Mesothelial cell of epicardium (in vitro differentiated cells): ENCODE results near the gene ABCG1. TPM values are rescaled to one million over a fixed set of nuclear protein-coding genes. Genes with fewer than 3 reads are reported as not detected.

Source experiments
- DNase-seq, 2 experiments: peaks; one replicate each; pipeline ENCODE4 v3.0.0; 2021; ENCODE audit warnings: low spot score in 2 of 2; ENCODE audit not compliant: unreplicated experiment in 2 of 2
- H3K27ac Mint-ChIP-seq: 2 replicates; pipeline ENCODE4 v1.8.0; 2021; ENCODE audit warnings: mixed read lengths
- H3K27me3 Mint-ChIP-seq: 2 replicates; pipeline ENCODE4 v1.8.0; 2021; ENCODE audit warnings: low read depth, mixed read lengths
- H3K36me3 Mint-ChIP-seq: 2 replicates; pipeline ENCODE4 v1.8.0; 2021; ENCODE audit warnings: mixed read lengths
- H3K4me1 Mint-ChIP-seq: 2 replicates; pipeline ENCODE4 v1.8.0; 2021; ENCODE audit warnings: mixed read lengths
- H3K4me3 Mint-ChIP-seq: 2 replicates; pipeline ENCODE4 v1.8.0; 2021; ENCODE audit warnings: mild to moderate bottlenecking, moderate library complexity, mixed read lengths
- H3K9me3 Mint-ChIP-seq: 2 replicates; pipeline ENCODE4 v1.8.0; 2021; ENCODE audit warnings: mixed read lengths
- total RNA-seq: library from RNA; stranded (reverse); gene quantifications from 3 replicates; pipeline ENCODE4 v1.2.1, GENCODE V29; 2021
- TF ChIP-seq, protein P1 (sequence below): fragments of 200-600 bp; sonication (generic); IDR thresholded peaks from one replicate; pipeline ENCODE4 v1.5.0; 2021; ENCODE audit warnings: antibody characterized with exemption; ENCODE audit not compliant: unreplicated experiment

Gene ABCG1
- total RNA-seq = 4.2 to 4.4 TPM (median 4.3 TPM) in 3 replicates

DNA sequence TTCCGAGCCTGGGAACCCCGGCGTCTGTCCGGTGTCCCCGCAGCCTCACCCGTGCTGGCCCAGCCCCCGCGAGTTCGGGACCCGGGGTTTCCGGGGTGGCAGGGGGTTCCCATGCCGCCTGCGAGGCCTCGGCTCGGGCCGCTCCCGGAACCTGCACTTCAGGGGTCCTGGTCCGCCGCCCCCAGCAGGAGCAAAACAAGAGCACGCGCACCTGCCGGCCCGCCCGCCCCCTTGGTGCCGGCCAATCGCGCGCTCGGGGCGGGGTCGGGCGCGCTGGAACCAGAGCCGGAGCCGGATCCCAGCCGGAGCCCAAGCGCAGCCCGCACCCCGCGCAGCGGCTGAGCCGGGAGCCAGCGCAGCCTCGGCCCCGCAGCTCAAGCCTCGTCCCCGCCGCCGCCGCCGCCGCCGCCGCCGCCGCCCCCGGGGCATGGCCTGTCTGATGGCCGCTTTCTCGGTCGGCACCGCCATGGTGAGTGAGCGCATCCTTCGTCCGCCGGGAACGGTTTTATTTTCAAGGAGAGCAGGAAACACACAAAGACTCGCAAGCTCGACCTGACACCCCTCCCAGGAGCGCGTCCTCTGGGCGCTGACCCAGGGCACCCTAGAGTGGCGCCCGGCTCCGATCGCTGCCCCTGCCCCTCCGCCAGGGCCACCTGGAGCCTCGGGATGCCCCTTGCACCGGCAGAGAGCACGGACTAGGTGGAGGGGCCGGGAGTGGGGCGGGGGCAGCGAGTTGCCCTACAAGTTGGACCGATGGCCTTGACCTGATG lies at the start of gene ABCG1:
Gene ABCG1, plus strand, starts transcription at position 305 of the 770 bp plus-strand sequence. Its CDS starts 123 bp downstream, at position 428.
- TF ChIP-seq, protein P1, sequence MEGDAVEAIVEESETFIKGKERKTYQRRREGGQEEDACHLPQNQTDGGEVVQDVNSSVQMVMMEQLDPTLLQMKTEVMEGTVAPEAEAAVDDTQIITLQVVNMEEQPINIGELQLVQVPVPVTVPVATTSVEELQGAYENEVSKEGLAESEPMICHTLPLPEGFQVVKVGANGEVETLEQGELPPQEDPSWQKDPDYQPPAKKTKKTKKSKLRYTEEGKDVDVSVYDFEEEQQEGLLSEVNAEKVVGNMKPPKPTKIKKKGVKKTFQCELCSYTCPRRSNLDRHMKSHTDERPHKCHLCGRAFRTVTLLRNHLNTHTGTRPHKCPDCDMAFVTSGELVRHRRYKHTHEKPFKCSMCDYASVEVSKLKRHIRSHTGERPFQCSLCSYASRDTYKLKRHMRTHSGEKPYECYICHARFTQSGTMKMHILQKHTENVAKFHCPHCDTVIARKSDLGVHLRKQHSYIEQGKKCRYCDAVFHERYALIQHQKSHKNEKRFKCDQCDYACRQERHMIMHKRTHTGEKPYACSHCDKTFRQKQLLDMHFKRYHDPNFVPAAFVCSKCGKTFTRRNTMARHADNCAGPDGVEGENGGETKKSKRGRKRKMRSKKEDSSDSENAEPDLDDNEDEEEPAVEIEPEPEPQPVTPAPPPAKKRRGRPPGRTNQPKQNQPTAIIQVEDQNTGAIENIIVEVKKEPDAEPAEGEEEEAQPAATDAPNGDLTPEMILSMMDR = no peak
- peaks cover 10% of the 10 kb centered on the region for H3K4me1 Mint-ChIP-seq
- no peak within 1 kb of the TSS for H3K27ac Mint-ChIP-seq
- H3K36me3 Mint-ChIP-seq = no peaks in the 10 kb centered on the region
- DNase-seq = peak in 1 of 2 experiments; percentile 58
- H3K27me3 Mint-ChIP-seq = peaks cover 77% of the 10 kb centered on the region
- H3K9me3 Mint-ChIP-seq = peaks cover 10% of the 10 kb centered on the region
- peak within 1 kb of the TSS; percentile 74 for H3K4me3 Mint-ChIP-seq

DNA sequence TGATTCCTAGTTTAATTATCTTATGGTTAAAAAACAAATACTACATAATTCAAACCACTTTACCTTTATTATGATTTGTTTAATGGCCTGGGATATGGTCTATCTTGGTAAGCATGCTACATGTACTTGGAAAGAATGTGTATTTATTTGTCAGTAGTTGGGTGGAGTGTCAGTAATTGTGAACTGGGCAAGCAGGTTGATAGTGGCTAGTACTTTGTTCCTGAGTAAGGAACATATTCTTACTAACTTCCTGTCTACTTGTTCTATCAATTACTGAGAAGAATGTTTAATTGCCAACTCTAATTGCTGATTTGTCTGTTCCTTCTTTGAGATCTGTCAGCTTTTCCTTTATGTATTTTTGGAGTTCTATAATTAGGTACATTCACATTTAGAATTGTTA lies 49.2 kb upstream of the ABCG1 start:
- H3K4me3 Mint-ChIP-seq = no peak overlapping the region
- H3K27ac Mint-ChIP-seq = no peak overlapping the region
- peaks cover 8% of the 10 kb centered on the region for H3K4me1 Mint-ChIP-seq
- H3K27me3 Mint-ChIP-seq = no peaks in the 10 kb centered on the region
- no peaks in the 10 kb centered on the region for H3K9me3 Mint-ChIP-seq
- TF ChIP-seq, protein P1 = no peak
- DNase-seq = no peak
- H3K36me3 Mint-ChIP-seq = no peaks in the 10 kb centered on the region

DNA sequence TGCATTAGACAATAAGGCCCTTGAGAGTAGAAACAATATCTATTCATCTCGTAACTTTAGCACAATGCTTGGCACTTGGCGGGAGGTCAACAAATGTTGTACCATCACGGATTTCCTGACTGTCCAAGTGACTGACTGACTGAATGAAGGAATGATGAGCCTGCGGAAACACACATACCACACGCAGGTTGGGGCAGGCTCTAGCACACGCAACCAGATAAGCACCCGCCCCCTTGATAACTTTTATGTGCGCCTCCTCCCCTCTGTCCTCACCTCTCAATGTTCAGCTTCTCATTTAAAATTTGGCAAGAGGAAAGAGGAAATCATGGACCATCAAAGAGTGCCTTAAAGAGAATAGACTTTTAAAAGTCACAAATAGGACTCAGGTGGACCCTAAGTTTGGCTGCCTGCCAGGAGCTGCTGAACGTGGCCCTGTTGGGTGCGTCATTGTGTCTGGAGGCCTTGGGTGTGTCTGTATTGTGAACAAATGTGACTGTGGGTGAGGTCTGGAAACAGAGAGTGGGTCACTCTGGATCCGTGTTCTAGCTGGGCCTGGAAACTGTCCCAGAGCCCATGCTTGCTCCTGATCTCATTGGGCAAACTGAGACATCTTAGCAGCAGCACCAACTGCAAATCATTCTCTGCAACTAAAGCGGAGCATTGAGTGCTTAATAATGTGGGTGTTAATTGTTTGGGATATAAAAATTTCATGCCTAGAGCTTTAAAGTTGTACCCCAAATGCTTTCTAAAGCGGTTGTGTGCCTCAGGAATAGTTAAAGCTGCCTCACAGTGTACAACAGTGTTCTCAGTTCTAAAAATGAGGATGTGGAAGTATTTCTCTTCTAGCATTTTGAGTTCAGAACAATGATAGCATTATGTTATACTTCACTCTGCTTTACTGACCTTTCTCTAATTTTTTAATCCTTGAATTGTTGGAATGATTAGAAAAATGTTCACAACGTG lies 47.6 kb upstream of the ABCG1 start:
- Mint-ChIP-seq H3K4me3 (no peak overlapping the region), H3K36me3 (no peaks in the 10 kb centered on the region), H3K27me3 (peaks cover 13% of the 10 kb centered on the region), H3K27ac (peak overlapping the region; percentile 43), H3K4me1 (peaks cover 8% of the 10 kb centered on the region), H3K9me3 (no peaks in the 10 kb centered on the region)
- TF ChIP-seq, protein P1 = no peak
- DNase-seq = no peak

DNA sequence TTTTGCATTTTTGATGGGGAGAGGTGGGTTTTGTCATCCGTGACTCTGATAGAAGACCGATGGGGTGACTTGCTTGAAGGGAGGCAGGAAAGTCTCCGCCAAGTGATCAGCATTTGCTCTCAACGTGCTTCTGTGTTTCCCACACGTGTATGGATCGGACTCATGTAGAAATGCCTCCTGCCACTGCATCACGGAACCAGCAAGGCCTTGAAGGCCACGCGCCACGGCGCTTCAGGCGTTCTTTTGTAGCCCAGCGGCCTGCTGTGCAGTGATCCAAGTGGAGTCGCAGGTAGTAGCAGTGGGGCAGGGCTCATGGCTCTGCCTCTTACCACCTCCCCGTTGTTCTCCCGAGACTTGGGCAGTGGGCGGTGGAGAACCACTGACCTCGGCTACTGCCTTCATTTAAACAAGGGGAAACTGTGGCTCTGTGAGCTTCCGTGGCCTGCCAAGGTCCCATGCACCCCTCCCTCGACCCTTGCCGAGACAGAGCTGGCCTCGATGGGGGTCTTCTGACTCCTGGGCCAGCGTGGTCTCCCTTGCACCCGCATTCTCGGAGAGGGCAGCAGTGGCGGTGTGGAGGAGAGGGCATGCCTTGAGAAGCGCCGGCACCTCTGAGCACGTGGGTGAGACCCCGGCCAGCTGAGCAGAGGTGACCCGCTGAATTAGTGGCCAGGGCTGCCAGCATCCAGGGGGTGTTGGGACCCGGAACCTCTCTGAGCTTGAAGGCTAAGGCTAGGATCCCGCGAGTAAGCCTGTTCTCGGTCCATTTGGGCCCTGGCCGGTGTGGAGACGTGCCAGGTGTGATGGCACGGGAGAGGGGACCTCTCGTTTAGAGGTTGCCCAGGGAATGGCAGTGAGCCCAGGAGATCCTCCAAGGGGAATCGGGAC lies 46.1 kb upstream of the ABCG1 start:
- Mint-ChIP-seq H3K9me3 (no peaks in the 10 kb centered on the region), H3K36me3 (no peaks in the 10 kb centered on the region), H3K27me3 (peaks cover 19% of the 10 kb centered on the region), H3K4me1 (peaks cover 8% of the 10 kb centered on the region), H3K27ac (no peak overlapping the region), H3K4me3 (no peak overlapping the region)
- TF ChIP-seq, protein P1 = no peak
- DNase-seq = no peak

DNA sequence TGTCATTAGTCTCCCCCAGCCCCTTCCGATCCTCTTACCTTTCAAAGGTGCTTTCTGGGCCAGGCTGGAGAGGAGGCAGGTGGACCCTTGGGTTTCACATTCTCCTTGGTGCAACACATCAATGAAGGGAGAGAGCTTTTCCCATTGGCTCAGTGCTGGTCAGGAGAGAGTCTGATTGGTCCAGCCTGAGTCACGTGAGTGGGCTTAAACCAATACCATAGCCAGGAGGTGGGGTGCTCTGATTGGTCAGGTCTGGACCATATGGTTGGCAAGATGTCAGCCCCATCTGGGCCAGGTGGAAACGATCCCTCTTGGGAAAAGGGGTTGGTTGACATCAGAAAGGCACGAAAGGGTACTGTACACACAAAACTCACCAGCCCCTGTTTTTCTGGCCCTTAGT lies 44.8 kb upstream of the ABCG1 start:
- H3K4me3 Mint-ChIP-seq = no peak overlapping the region
- H3K9me3 Mint-ChIP-seq = no peaks in the 10 kb centered on the region
- no peaks in the 10 kb centered on the region for H3K36me3 Mint-ChIP-seq
- H3K4me1 Mint-ChIP-seq = peaks cover 8% of the 10 kb centered on the region
- peaks cover 28% of the 10 kb centered on the region for H3K27me3 Mint-ChIP-seq
- TF ChIP-seq, protein P1 = no peak
- no peak overlapping the region for H3K27ac Mint-ChIP-seq
- DNase-seq = no peak
